ENCODE measurements around the gene FHAD1. TPM values are rescaled to one million over a fixed set of nuclear protein-coding genes. Genes with fewer than 3 reads are reported as not detected.

FHAD1 gene
- total RNA-seq, 1 experiment from 2014 or later, result not detected

DNA sequence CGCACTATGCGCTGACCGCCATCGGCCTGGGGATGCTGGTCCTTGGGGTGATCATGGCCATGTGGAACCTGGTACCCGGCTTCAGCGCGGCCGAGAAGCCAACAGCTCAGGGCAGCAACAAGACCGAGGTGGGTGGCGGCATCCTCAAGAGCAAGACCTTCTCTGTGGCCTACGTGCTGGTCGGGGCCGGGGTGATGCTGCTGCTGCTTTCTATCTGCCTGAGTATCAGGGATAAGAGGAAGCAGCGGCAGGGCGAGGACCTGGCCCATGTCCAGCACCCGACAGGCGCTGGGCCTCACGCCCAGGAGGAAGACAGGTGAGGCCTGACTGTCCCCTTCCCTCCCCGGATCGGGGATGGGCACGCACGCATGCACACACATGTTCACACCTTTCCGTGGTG lies 31.9 kb upstream of the FHAD1 start:
- DNase-seq (ENCODE audit: unreplicated experiment), result no peak
- Mint-ChIP-seq H3K9me3 (ENCODE audit: unreplicated experiment) (no peaks in the 10 kb centered on the region), H3K27me3 (ENCODE audit: insufficient read depth, unreplicated experiment) (no peaks in the 10 kb centered on the region), H3K27ac (ENCODE audit: low read depth, unreplicated experiment) (no peak overlapping the region), H3K4me1 (ENCODE audit: insufficient read depth, unreplicated experiment) (no peaks in the 10 kb centered on the region), H3K36me3 (ENCODE audit: insufficient read depth, unreplicated experiment) (peaks cover 6% of the 10 kb centered on the region), H3K4me3 (ENCODE audit: unreplicated experiment) (no peak overlapping the region)
- no TSS peak for BruUV-seq (replicated peaks)
- POLR2A ChIA-PET, result no interaction called here
- CTCF ChIA-PET, result no interaction called here
- intact Hi-C loops (cut with micrococcal nuclease), result no loop called here
- TF ChIP-seq CTCF (IDR thresholded peaks at IDR 0.05; ENCODE audit: unreplicated experiment), result no peak

GRCh38 chr1:15217654-15218053 lies 29.4 kb upstream of the FHAD1 start:
- Mint-ChIP-seq H3K36me3 (ENCODE audit: insufficient read depth, unreplicated experiment) (peaks cover 6% of the 10 kb centered on the region), H3K4me1 (ENCODE audit: insufficient read depth, unreplicated experiment) (no peaks in the 10 kb centered on the region), H3K27ac (ENCODE audit: low read depth, unreplicated experiment) (no peak overlapping the region), H3K27me3 (ENCODE audit: insufficient read depth, unreplicated experiment) (no peaks in the 10 kb centered on the region), H3K9me3 (ENCODE audit: unreplicated experiment) (no peaks in the 10 kb centered on the region), H3K4me3 (ENCODE audit: unreplicated experiment) (no peak overlapping the region)
- BruUV-seq (replicated peaks), result no TSS peak
- ChIA-PET CTCF (no interaction called here), POLR2A (no interaction called here)
- intact Hi-C loops (cut with micrococcal nuclease), result no loop called here
- DNase-seq (ENCODE audit: unreplicated experiment), result no peak
- no peak for TF ChIP-seq CTCF (IDR thresholded peaks at IDR 0.05; ENCODE audit: unreplicated experiment)

DNA sequence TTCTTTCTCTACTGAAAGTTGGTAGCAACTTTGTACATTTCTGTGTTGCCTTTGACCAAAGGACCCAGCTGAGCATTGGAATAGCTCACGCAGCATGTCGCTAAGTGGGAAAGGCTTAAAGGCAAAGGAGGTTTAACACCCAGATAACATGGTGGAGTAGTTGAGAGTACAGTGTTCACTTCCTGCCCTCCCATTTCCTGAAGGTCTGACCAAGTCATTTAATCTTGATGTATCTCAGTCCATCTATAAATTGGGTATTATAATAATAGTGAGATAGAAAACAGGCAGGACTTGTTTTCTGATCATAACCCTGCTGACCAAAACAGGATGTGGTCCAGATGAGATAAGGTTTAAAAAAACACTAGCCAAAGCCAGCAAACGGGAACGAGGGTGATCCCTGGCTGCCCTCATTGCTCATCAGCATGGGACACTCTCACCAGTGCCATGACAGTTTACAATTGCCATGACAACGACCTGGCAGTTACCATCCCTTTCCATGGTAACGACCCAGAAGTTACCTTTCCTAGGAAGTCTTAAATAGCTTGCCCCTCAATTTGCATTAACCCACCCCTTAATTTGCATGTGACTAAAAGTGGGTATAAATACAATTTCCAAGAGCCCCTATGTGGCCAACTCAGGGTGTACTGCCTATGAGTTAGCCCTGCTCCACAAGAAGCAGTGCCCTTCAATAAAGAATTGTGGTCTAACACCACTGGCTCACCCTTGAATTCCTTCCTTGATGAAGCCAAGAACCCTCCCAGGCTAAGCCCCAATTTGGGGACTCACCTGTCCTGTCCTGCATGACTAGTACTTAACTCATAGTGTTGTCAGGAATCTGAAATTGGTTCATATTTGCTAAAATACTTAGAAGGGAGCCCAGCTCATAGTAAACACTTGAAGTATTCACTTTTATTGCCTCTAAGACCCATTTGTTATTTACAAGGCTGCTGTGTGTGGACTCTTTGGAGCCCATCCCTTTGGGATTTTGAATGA lies 28.4 kb upstream of the FHAD1 start:
- Mint-ChIP-seq H3K36me3 (ENCODE audit: insufficient read depth, unreplicated experiment) (peaks cover 6% of the 10 kb centered on the region), H3K27ac (ENCODE audit: low read depth, unreplicated experiment) (no peak overlapping the region), H3K4me3 (ENCODE audit: unreplicated experiment) (no peak overlapping the region), H3K27me3 (ENCODE audit: insufficient read depth, unreplicated experiment) (no peaks in the 10 kb centered on the region), H3K9me3 (ENCODE audit: unreplicated experiment) (no peaks in the 10 kb centered on the region), H3K4me1 (ENCODE audit: insufficient read depth, unreplicated experiment) (no peaks in the 10 kb centered on the region)
- CTCF ChIA-PET, result no interaction called here
- TF ChIP-seq CTCF (IDR thresholded peaks at IDR 0.05; ENCODE audit: unreplicated experiment), result no peak
- intact Hi-C loops (cut with micrococcal nuclease), result no loop called here
- BruUV-seq (replicated peaks), result no TSS peak
- DNase-seq (ENCODE audit: unreplicated experiment), result no peak
- POLR2A ChIA-PET, result no interaction called here

DNA sequence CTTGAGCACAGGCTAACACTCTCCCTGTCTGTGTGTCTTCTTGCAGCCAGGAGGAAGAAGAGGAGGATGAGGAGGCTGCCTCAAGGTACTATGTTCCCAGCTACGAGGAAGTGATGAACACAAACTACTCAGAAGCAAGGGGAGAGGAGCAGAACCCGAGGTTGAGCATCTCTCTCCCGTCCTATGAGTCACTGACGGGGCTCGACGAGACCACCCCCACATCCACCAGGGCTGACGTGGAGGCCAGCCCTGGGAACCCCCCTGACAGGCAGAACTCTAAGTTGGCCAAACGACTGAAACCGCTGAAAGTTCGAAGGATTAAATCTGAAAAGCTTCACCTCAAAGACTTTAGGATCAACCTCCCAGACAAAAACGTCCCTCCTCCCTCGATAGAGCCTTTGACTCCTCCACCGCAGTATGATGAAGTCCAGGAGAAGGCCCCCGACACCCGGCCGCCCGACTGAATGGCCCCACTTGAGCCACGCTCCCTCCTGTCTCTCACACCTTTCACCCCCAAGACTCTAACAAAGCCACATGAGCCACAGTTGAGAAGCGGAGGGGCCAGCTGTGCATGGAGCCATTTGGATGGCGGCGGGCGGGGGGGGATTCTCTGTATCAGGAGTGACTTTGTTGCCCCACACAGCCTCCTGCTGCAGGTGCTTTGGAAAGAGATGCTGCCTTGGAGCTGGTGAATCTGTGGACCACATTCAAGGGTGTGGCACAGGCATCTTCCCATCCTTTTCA lies 27.6 kb upstream of the FHAD1 start:
- H3K27me3 Mint-ChIP-seq (ENCODE audit: insufficient read depth, unreplicated experiment), result no peaks in the 10 kb centered on the region
- intact Hi-C loops (cut with micrococcal nuclease), result no loop called here
- H3K4me3 Mint-ChIP-seq (ENCODE audit: unreplicated experiment), result no peak overlapping the region
- POLR2A ChIA-PET, result interaction anchor here (0.8 kb wide), 1 partner anchor 8 kb away, joined by 3 read pairs; no protein-coding TSS in a partner anchor
- H3K9me3 Mint-ChIP-seq (ENCODE audit: unreplicated experiment), result no peaks in the 10 kb centered on the region
- DNase-seq (ENCODE audit: unreplicated experiment), result no peak
- BruUV-seq (replicated peaks), result no TSS peak
- no peaks in the 10 kb centered on the region for H3K4me1 Mint-ChIP-seq (ENCODE audit: insufficient read depth, unreplicated experiment)
- peaks cover 6% of the 10 kb centered on the region for H3K36me3 Mint-ChIP-seq (ENCODE audit: insufficient read depth, unreplicated experiment)
- CTCF ChIA-PET, result interaction anchor here (0.8 to 2.3 kb wide), 2 partner anchors 19 to 91 kb away, joined by 3 to 5 read pairs; no protein-coding TSS in a partner anchor
- TF ChIP-seq CTCF (IDR thresholded peaks at IDR 0.05; ENCODE audit: unreplicated experiment), result no peak
- no peak overlapping the region for H3K27ac Mint-ChIP-seq (ENCODE audit: low read depth, unreplicated experiment)

All from MCF 10A (cell line).